Panc1 (cell line): ENCODE data around the gene LENEP.

Experiments used
- CTCF ChIP-seq: fragments of 450-650 bp; IDR thresholded peaks from 2 replicates; pipeline ENCODE4 v1.5.1; 2017; ENCODE audit warnings: mild to moderate bottlenecking
- POLR2AphosphoS5 ChIP-seq: IDR thresholded peaks from 2 replicates; pipeline ENCODE4 v1.6.1; 2012; ENCODE audit warnings: mild to moderate bottlenecking, low read depth, low read length, moderate library complexity
- REST ChIP-seq, 2 experiments: IDR thresholded peaks; 2 replicates each; pipeline ENCODE4 v1.6.1; 2011 to 2012; ENCODE audit warnings: low read depth in 2 of 2, control low read depth in 1 of 2, low read length in 1 of 2, mild to moderate bottlenecking in 1 of 2, moderate library complexity in 1 of 2; ENCODE audit not compliant: insufficient read depth in 1 of 2
- SIN3A ChIP-seq: IDR thresholded peaks from 2 replicates; pipeline ENCODE4 v1.6.1; 2012; ENCODE audit warnings: low read depth, mild to moderate bottlenecking, low read length, moderate library complexity, borderline replicate concordance; ENCODE audit not compliant: insufficient read depth

DNA sequence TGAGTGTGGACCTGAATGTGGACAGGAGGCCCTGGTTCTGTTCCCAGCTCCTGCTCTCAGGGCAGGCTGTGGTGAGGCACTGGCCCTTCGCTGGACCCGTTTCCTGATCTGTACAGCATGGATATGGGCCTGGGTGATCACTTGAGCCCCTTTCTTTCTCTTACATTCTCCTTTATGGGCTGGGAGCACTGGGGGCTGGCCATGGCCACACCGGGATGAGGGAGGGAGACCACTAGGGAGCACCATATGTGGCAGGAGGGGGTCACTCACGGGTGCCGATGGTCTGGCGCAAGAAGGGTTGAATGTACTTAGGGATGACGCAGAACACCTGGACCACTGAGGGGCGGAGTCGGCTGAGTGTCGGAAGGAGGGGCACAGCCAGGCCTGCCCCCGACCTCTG is 37.5 kb downstream of the LENEP start:
- TF ChIP-seq REST (IDR thresholded peaks at IDR 0.05; ENCODE audit: insufficient read depth in 1 of 2, low read depth in 2 of 2, low read length in 1 of 2): no peak
- TF ChIP-seq CTCF: no peak
- no peak for TF ChIP-seq POLR2AphosphoS5
- no peak for TF ChIP-seq SIN3A
